Calu3 (cell line): Measurements from ENCODE around the gene SCAMP4. TPM values are rescaled to one million over a fixed set of nuclear protein-coding genes. Genes with fewer than 3 reads are reported as not detected.

ENCODE experiments used
- BruUV-seq: library from RNA; stranded (reverse); fragments of 400-500 nt; replicated peaks from 2 replicates; lab custom pipeline; 2021; lab: Mats Ljungman, UMichigan
- CTCF ChIA-PET: fragments of 300-600 bp; sonication (Branson Sonifier 250); formaldehyde crosslinking; loops from one replicate; lab custom pipeline; 2022; ENCODE audit warnings: antibody characterized with exemption; lab: Charles Lee
- DNase-seq: peaks from one replicate; pipeline ENCODE4 v3.0.0; 2022
- H3K27ac Mint-ChIP-seq: one replicate; pipeline ENCODE4 v1.8.0; 2022; ENCODE audit warnings: mixed read lengths; ENCODE audit not compliant: unreplicated experiment
- H3K27me3 Mint-ChIP-seq: one replicate; pipeline ENCODE4 v1.8.0; 2022; ENCODE audit warnings: mixed read lengths; ENCODE audit not compliant: unreplicated experiment
- H3K36me3 Mint-ChIP-seq: one replicate; pipeline ENCODE4 v1.8.0; 2022; ENCODE audit warnings: mild to moderate bottlenecking, moderate library complexity, mixed read lengths; ENCODE audit not compliant: insufficient read depth, unreplicated experiment
- H3K4me1 Mint-ChIP-seq: one replicate; pipeline ENCODE4 v1.8.0; 2022; ENCODE audit warnings: mild to moderate bottlenecking, low read depth, mixed read lengths; ENCODE audit not compliant: unreplicated experiment
- H3K4me3 Mint-ChIP-seq: one replicate; pipeline ENCODE4 v1.8.0; 2022; ENCODE audit warnings: mild to moderate bottlenecking, low read depth, moderate library complexity, mixed read lengths; ENCODE audit not compliant: unreplicated experiment
- H3K9me3 Mint-ChIP-seq: one replicate; pipeline ENCODE4 v1.8.0; 2022; ENCODE audit warnings: low read depth, mixed read lengths; ENCODE audit not compliant: unreplicated experiment
- CTCF ChIP-seq: fragments of 200-600 bp; IDR thresholded peaks from one replicate; pipeline ENCODE4 v1.8.0; 2022; ENCODE audit warnings: antibody characterized with exemption; ENCODE audit not compliant: unreplicated experiment
- intact Hi-C: fragments of 100-400 bp; cut with micrococcal nuclease; formaldehyde crosslinking; loops from one replicate; pipeline ENCODE4 v1.10.0; 2022; ENCODE audit not compliant: unreplicated experiment
- total RNA-seq: library from RNA; stranded (reverse); gene quantifications from 2 replicates; pipeline ENCODE4 v1.2.3, GENCODE V29; 2022

The SCAMP4 gene
- total RNA-seq, 1 experiment from 2014 or later, result 64.2 TPM

GRCh38 chr19:1906985-1907562 is 1.9 kb downstream of the SCAMP4 start:
- Mint-ChIP-seq H3K27ac (no peak overlapping the region), H3K36me3 (peaks cover 39% of the 10 kb centered on the region), H3K4me1 (peaks cover 9% of the 10 kb centered on the region), H3K27me3 (no peaks in the 10 kb centered on the region), H3K9me3 (no peaks in the 10 kb centered on the region), H3K4me3 (peak overlapping the region; percentile 58)
- TF ChIP-seq CTCF, result no peak
- BruUV-seq, result no TSS peak
- CTCF ChIA-PET, result interaction anchor here (0.6 to 1.3 kb wide), 3 partner anchors 10 to 22 kb away, joined by 3 to 4 read pairs (median 4); no protein-coding TSS in a partner anchor
- DNase-seq, result no peak
- intact Hi-C loops, result no loop called here

- CTCF ChIA-PET, result interaction anchor here (0.6 to 1.3 kb wide), 4 partner anchors 10 to 33 kb away, joined by 3 to 4 read pairs (median 4); no protein-coding TSS in a partner anchor
Measured at GRCh38 chr19:1907563-1908363, 2.6 kb downstream of the SCAMP4 start.

DNA sequence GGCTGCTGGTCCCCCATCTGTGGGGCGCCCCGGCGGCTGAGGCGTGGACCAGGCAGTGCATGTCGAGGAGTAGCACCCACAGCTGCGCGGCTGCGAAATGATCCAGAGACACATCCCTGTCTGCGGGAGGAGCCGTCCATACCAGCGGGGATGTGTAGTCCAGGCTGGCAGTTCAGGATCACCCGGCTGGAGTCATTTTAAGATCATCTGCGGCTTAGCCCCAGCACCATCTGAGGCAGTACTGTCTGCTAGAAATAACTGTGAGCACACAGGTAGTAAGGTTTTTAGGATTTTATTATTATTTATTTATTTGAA is 3.1 kb downstream of the SCAMP4 start:
- no peak for TF ChIP-seq CTCF
- no peak overlapping the region for H3K27ac Mint-ChIP-seq
- DNase-seq, result no peak
- no TSS peak for BruUV-seq
- intact Hi-C loops, result no loop called here
- CTCF ChIA-PET, result interaction anchor here (0.6 to 1.3 kb wide), 2 partner anchors 11 to 34 kb away, joined by 3 to 4 read pairs; no protein-coding TSS in a partner anchor
- H3K36me3 Mint-ChIP-seq, result peaks cover 39% of the 10 kb centered on the region
- no peaks in the 10 kb centered on the region for H3K27me3 Mint-ChIP-seq
- H3K4me3 Mint-ChIP-seq, result peak overlapping the region; percentile 58
- H3K4me1 Mint-ChIP-seq, result peaks cover 9% of the 10 kb centered on the region
- no peaks in the 10 kb centered on the region for H3K9me3 Mint-ChIP-seq

More at GRCh38 chr19:1907563-1908363, 2.6 kb downstream of the SCAMP4 start:
- no peaks in the 10 kb centered on the region for H3K9me3 Mint-ChIP-seq
- BruUV-seq, result no TSS peak
- peak; percentile 63 for DNase-seq
- peak overlapping the region; percentile 58 for H3K4me3 Mint-ChIP-seq
- peaks cover 39% of the 10 kb centered on the region for H3K36me3 Mint-ChIP-seq
- no peaks in the 10 kb centered on the region for H3K27me3 Mint-ChIP-seq
- H3K4me1 Mint-ChIP-seq, result peaks cover 9% of the 10 kb centered on the region
- intact Hi-C loops, result no loop called here
- H3K27ac Mint-ChIP-seq, result no peak overlapping the region
- no peak for TF ChIP-seq CTCF

DNA sequence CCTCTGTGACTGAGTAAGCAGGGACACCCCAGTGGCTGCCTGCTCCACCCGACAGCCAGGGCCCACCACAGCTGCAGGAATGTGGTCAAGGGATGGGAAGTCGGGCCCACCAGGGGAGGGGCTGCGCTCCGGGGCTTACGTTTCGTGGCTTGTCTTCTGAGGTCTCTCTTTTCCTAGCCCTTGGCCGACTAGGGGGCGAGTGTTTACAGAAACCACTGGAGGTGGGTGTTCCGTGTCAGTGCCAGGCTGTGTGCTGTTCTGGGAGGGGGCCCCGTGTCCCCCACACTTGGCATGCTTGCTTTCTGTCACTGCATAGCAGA is 4.5 kb downstream of the SCAMP4 start:
- Mint-ChIP-seq H3K9me3 (no peaks in the 10 kb centered on the region), H3K27ac (no peak overlapping the region), H3K4me3 (no peak overlapping the region), H3K27me3 (no peaks in the 10 kb centered on the region), H3K36me3 (peaks cover 33% of the 10 kb centered on the region), H3K4me1 (peaks cover 1% of the 10 kb centered on the region)
- no TSS peak for BruUV-seq
- CTCF ChIA-PET, result no interaction called here
- no peak for DNase-seq
- no peak for TF ChIP-seq CTCF
- intact Hi-C loops, result no loop called here
